CD14-positive monocyte (primary cell): ENCODE measurements around the gene DIS3L2. TPM values are rescaled to one million over a fixed set of nuclear protein-coding genes. Genes with fewer than 3 reads are reported as not detected.

Experiments used
- DNase-seq, 3 donors: peaks; one replicate each; pipeline ENCODE4 v3.0.0-alpha.2; 2011 to 2022
- H2AFZ ChIP-seq: 2 replicates; pipeline ENCODE4 v1.6.0; 2012; ENCODE audit warnings: mild to moderate bottlenecking, low read depth, low read length, inconsistent platforms; ENCODE audit not compliant: insufficient read depth, poor library complexity, severe bottlenecking
- H3K27ac ChIP-seq, 2 donors: 1 replicate in 1 of 2; 2 replicates in 1 of 2; pipeline ENCODE4 v1.5.1; 2012 to 2013; ENCODE audit warnings: low read length in 2 of 2, control low read depth in 1 of 2, inconsistent platforms in 1 of 2, low read depth in 1 of 2, mild to moderate bottlenecking in 1 of 2
- H3K27me3 ChIP-seq, 2 donors: one replicate each; pipeline versions ENCODE4 v1.6.0 to v1.6.1; 2011 to 2013; ENCODE audit warnings: low read length in 2 of 2; ENCODE audit not compliant: control insufficient read depth in 2 of 2, insufficient read depth in 2 of 2
- H3K36me3 ChIP-seq, 2 donors: replicated peaks in 1 of 2; 1 replicate in 1 of 2; 2 replicates in 1 of 2; pipeline versions ENCODE4 v1.5.1 to v1.6.1; 2012 to 2013; ENCODE audit warnings: low read length in 2 of 2, control low read depth in 1 of 2, inconsistent platforms in 1 of 2, mild to moderate bottlenecking in 1 of 2; ENCODE audit not compliant: insufficient read depth in 2 of 2, control insufficient read depth in 1 of 2
- H3K4me1 ChIP-seq, 2 donors: 1 replicate in 1 of 2; 2 replicates in 1 of 2; pipeline versions ENCODE4 v1.5.1 to v1.6.1; 2012 to 2013; ENCODE audit warnings: low read length in 2 of 2, control low read depth in 1 of 2, inconsistent platforms in 1 of 2, mild to moderate bottlenecking in 1 of 2, moderate library complexity in 1 of 2; ENCODE audit not compliant: insufficient read depth in 2 of 2, control insufficient read depth in 1 of 2
- H3K4me2 ChIP-seq: replicated peaks from 2 replicates; pipeline ENCODE3; 2012; ENCODE audit warnings: low read length, moderate library complexity, mild to moderate bottlenecking; ENCODE audit not compliant: poor library complexity, severe bottlenecking; ENCODE audit errors: extremely low read depth
- H3K4me3 ChIP-seq, 3 experiments: fragments of 200-600 bp in 1 of 3; sonication (generic) in 1 of 3; replicated peaks in 1 of 3; 1 replicate in 2 of 3; 2 replicates in 1 of 3; pipeline ENCODE4 v1.5.1; 2011 to 2013; ENCODE audit warnings: low read length in 3 of 3, mild to moderate bottlenecking in 3 of 3, control low read depth in 2 of 3, low read depth in 2 of 3, inconsistent platforms in 1 of 3, moderate library complexity in 1 of 3
- H3K79me2 ChIP-seq: 2 replicates; pipeline ENCODE4 v1.6.0; 2012; ENCODE audit warnings: mild to moderate bottlenecking, control low read depth, inconsistent platforms, low read length, moderate library complexity; ENCODE audit not compliant: insufficient read depth
- H3K9ac ChIP-seq: 2 replicates; pipeline ENCODE4 v1.6.0; 2017; ENCODE audit warnings: low read length, mild to moderate bottlenecking; ENCODE audit not compliant: insufficient read depth, poor library complexity, severe bottlenecking
- H3K9me3 ChIP-seq, 2 donors: replicated peaks in 1 of 2; 1 replicate in 1 of 2; 2 replicates in 1 of 2; pipeline versions ENCODE4 v1.5.1 to v1.6.1; 2012 to 2013; ENCODE audit warnings: low read length in 2 of 2, control low read depth in 1 of 2; ENCODE audit not compliant: control insufficient read depth in 1 of 2, insufficient read depth in 1 of 2
- H4K20me1 ChIP-seq: 2 replicates; pipeline ENCODE4 v1.6.0; 2012; ENCODE audit warnings: mild to moderate bottlenecking, low read length, control low read depth, moderate library complexity; ENCODE audit not compliant: insufficient read depth
- H3K27ac Mint-ChIP-seq, 7 donors: one replicate each; pipeline ENCODE4 v1.8.0; 2020; ENCODE audit warnings: mild to moderate bottlenecking in 7 of 7, mixed read lengths in 7 of 7, moderate library complexity in 6 of 7, inconsistent platforms in 2 of 7
- H3K27me3 Mint-ChIP-seq, 3 donors: one replicate each; pipeline ENCODE4 v1.8.0; 2021 to 2022; ENCODE audit warnings: low read depth in 3 of 3, mild to moderate bottlenecking in 3 of 3, mixed read lengths in 3 of 3, moderate library complexity in 3 of 3, inconsistent platforms in 1 of 3
- H3K36me3 Mint-ChIP-seq, 2 donors: one replicate each; pipeline ENCODE4 v1.8.0; 2020; ENCODE audit warnings: mixed read lengths in 2 of 2, inconsistent platforms in 1 of 2, mild to moderate bottlenecking in 1 of 2
- H3K4me1 Mint-ChIP-seq: one replicate; pipeline ENCODE4 v1.8.0; 2020; ENCODE audit warnings: mild to moderate bottlenecking, mixed read lengths
- H3K4me3 Mint-ChIP-seq, 2 donors: one replicate each; pipeline ENCODE4 v1.8.0; 2020; ENCODE audit warnings: mild to moderate bottlenecking in 2 of 2, mixed read lengths in 2 of 2, moderate library complexity in 1 of 2
- H3K9me3 Mint-ChIP-seq, 7 donors: one replicate each; pipeline ENCODE4 v1.8.0; 2020 to 2022; ENCODE audit warnings: mixed read lengths in 7 of 7, mild to moderate bottlenecking in 6 of 7, moderate library complexity in 6 of 7, inconsistent platforms in 2 of 7
- WGBS: methylation state at CpG from one replicate; pipeline ENCODE4 v1.1.5; 2013; ENCODE audit warnings: missing lambda C conversion rate; ENCODE audit not compliant: insufficient coverage; 5-methylcytosine and 5-hydroxymethylcytosine counted together
- intact Hi-C, 2 donors: fragments of 100-400 bp; cut with micrococcal nuclease; formaldehyde crosslinking; loops; one replicate each; pipeline versions ENCODE4 v1.15.0 to v1.15.1; 2023
- polyA plus RNA-seq, 3 donors: library from polyadenylated mRNA; depleted of rRNA in 1 of 3; unstranded in 2 of 3; stranded (reverse) in 1 of 3; fragments of 300-500 nt in 2 of 3; fragments of >200 nt in 1 of 3; fragmentation: Illumina TruSeq in 2 of 3; gene quantifications; 1 replicate in 2 of 3; 2 replicates in 1 of 3; pipeline ENCODE4 v1.2.3, GENCODE V29; 2012 to 2021
- TF ChIP-seq, protein P1 (sequence below): fragments of 200-600 bp; IDR thresholded peaks from one replicate; pipeline ENCODE4 v1.8.0; 2022; ENCODE audit warnings: antibody characterized with exemption, mild to moderate bottlenecking

The DIS3L2 gene
- polyA plus RNA-seq, 3 donors, result 6.0 to 21.7 (median 6.4) TPM

DNA sequence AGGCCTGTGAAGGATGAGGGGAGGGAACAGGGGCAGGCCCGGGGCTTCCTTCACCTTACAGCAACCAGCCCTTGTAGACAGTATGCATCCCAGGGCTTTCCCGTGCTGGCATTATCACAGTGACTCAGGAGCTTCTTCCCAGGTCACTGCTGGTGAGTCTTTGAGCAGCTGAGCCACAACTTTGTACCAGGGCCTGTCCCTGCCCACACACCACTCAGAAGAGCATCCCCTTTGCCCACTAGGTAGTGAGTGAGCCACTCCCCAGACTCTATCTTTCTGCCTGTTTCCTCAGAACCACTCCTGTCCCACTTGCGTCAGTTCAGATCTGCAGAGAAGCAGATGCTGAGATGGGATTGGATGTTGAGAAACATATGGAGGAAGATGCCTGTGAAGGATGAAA, 347.5 kb downstream of the DIS3L2 start:
- intact Hi-C loops, result no loop called here
- no peaks in the 10 kb centered on the region for H4K20me1 ChIP-seq
- H3K4me1 Mint-ChIP-seq, result peaks cover 7% of the 10 kb centered on the region
- H3K27me3 Mint-ChIP-seq, result peaks cover 0 to 6% (median 1%) of the 10 kb centered on the region in 3 donors
- no peak overlapping the region for H2AFZ ChIP-seq
- no peak overlapping the region for H3K4me2 ChIP-seq
- 100% methylated on average over 1 of the region's 3 CpGs for WGBS
- no peaks in the 10 kb centered on the region for H3K79me2 ChIP-seq
- H3K27ac ChIP-seq, result no peak overlapping the region
- TF ChIP-seq, protein P1, sequence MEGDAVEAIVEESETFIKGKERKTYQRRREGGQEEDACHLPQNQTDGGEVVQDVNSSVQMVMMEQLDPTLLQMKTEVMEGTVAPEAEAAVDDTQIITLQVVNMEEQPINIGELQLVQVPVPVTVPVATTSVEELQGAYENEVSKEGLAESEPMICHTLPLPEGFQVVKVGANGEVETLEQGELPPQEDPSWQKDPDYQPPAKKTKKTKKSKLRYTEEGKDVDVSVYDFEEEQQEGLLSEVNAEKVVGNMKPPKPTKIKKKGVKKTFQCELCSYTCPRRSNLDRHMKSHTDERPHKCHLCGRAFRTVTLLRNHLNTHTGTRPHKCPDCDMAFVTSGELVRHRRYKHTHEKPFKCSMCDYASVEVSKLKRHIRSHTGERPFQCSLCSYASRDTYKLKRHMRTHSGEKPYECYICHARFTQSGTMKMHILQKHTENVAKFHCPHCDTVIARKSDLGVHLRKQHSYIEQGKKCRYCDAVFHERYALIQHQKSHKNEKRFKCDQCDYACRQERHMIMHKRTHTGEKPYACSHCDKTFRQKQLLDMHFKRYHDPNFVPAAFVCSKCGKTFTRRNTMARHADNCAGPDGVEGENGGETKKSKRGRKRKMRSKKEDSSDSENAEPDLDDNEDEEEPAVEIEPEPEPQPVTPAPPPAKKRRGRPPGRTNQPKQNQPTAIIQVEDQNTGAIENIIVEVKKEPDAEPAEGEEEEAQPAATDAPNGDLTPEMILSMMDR, result no peak
- DNase-seq, result no peak
- H3K9me3 ChIP-seq, result peaks cover 10 to 15% of the 10 kb centered on the region in 2 donors
- H3K4me3 Mint-ChIP-seq, result no peak overlapping the region
- H3K9me3 Mint-ChIP-seq, result peaks cover 9 to 26% (median 19%) of the 10 kb centered on the region in 7 donors
- peaks cover 3% of the 10 kb centered on the region in 2 donors for H3K4me1 ChIP-seq
- no peak overlapping the region for H3K9ac ChIP-seq
- H3K4me3 ChIP-seq, result no peak overlapping the region
- no peaks in the 10 kb centered on the region for H3K27me3 ChIP-seq
- peaks cover 0 to 7% of the 10 kb centered on the region in 2 donors for H3K36me3 ChIP-seq
- H3K27ac Mint-ChIP-seq, result peak overlapping the region in 2 of 7 donors; percentile 30 to 31
- peaks cover 49 to 56% of the 10 kb centered on the region in 2 donors for H3K36me3 Mint-ChIP-seq

DNA sequence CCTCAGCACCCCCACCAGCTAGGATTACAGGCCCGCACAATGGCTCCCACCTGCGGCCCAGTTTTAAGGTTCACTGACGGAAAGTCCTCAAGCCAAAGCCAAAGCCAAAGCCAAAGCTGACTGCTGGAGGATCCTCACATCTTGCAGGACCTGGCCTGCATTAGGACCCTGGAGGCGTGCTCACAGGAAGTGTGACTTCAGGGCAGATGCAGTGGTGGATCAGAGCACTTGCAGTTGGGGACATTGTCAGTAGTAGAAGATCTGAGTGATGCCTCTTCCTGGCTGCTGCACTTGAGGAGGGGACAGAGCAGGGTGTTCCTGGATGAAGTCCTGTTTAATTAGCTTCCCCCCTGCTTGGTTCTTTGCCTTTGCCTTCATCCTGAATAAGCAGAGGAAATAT, 348.1 kb downstream of the DIS3L2 start:
- DNase-seq, result no peak
- TF ChIP-seq, protein P1, result no peak
- Mint-ChIP-seq H3K36me3 (peaks cover 48 to 50% of the 10 kb centered on the region in 2 donors), H3K4me1 (peaks cover 13% of the 10 kb centered on the region), H3K4me3 (no peak overlapping the region), H3K27ac (peak overlapping the region in 2 of 7 donors; percentile 8 to 67), H3K27me3 (peaks cover 0 to 5% (median 1%) of the 10 kb centered on the region in 3 donors), H3K9me3 (peaks cover 7 to 24% (median 16%) of the 10 kb centered on the region in 7 donors)
- Histone ChIP-seq H3K4me2 (no peak overlapping the region), H3K4me3 (no peak overlapping the region), H3K4me1 (peaks cover 9% of the 10 kb centered on the region in 2 donors), H3K9ac (no peak overlapping the region), H3K27ac (no peak overlapping the region), H4K20me1 (no peaks in the 10 kb centered on the region), H3K36me3 (peaks cover 0 to 7% of the 10 kb centered on the region in 2 donors), H3K9me3 (peaks cover 7 to 15% of the 10 kb centered on the region in 2 donors), H3K27me3 (no peaks in the 10 kb centered on the region), H2AFZ (no peak overlapping the region), H3K79me2 (no peaks in the 10 kb centered on the region)
- 100% methylated on average over 3 of the region's 4 CpGs for WGBS
- intact Hi-C loops, result no loop called here
